HepG2 (cell line): ENCODE data around the gene ALDH4A1. TPM values are rescaled to one million over a fixed set of nuclear protein-coding genes. Genes with fewer than 3 reads are reported as not detected.
A peak's percentile ranks its signal among the peaks of the same experiment; 100 is the strongest.

Experiments
- ATAC-seq: fragments of 200-7000 bp; cut with Tn5 transposase; 3 replicates; pipeline ENCODE4 v1.9.1; 2020; ENCODE audit warnings: mild to moderate bottlenecking, moderate library complexity
- BruUV-seq: library from RNA; stranded (reverse); fragments of 400-500 nt; replicated peaks from 2 replicates; lab custom pipeline; 2021; lab: Mats Ljungman, UMichigan
- CTCF ChIA-PET: fragments of 300-600 bp; formaldehyde crosslinking; extraction: SDS; loops from one replicate; lab custom pipeline; 2021; ENCODE audit warnings: low total read pairs, inconsistent platforms, low intra/inter-chr PET ratio; lab: Yijun Ruan, JAX
- POLR2A ChIA-PET: fragments of 350-600 bp; sonication (Branson Sonifier 250); formaldehyde crosslinking; loops from one replicate; lab custom pipeline; 2020; ENCODE audit warnings: antibody characterized with exemption, inconsistent platforms; lab: Yijun Ruan, JAX
- DNase-seq: peaks from one replicate; pipeline ENCODE4 v3.0.0-alpha.2; 2015; ENCODE audit warnings: low spot score
- FAIRE-seq: peaks from 3 replicates; lab custom pipeline; 2011; peaks lifted over from hg19 to GRCh38; lab: Jason Lieb, UNC
- H2AFZ ChIP-seq: one replicate; pipeline ENCODE4 v1.6.1; 2011; ENCODE audit warnings: low read length, inconsistent platforms
- H3K27ac ChIP-seq: fragments of 300-600 bp; 3 replicates; pipeline ENCODE4 v1.8.0; 2011; ENCODE audit warnings: mixed run types, mild to moderate bottlenecking, mixed read lengths, low read length, inconsistent platforms; ENCODE audit not compliant: insufficient read depth; ENCODE audit errors: extremely low read length
- H3K27me3 ChIP-seq, 2 experiments: fragments of 200-600 bp in 1 of 2; 2 replicates in 1 of 2; 3 replicates in 1 of 2; pipeline versions ENCODE4 v1.6.0 to v1.8.0; 2011; ENCODE audit warnings: low read length in 2 of 2, mild to moderate bottlenecking in 2 of 2, moderate library complexity in 2 of 2, inconsistent platforms in 1 of 2; ENCODE audit not compliant: insufficient read depth in 2 of 2, control insufficient read depth in 1 of 2
- H3K36me3 ChIP-seq, 2 experiments: fragments of 200-600 bp in 1 of 2; replicated peaks in 1 of 2; 2 replicates in 1 of 2; 3 replicates in 1 of 2; pipeline versions ENCODE4 v1.5.1 to v1.8.0; 2011; ENCODE audit warnings: low read length in 2 of 2, inconsistent platforms in 1 of 2; ENCODE audit not compliant: insufficient read depth in 2 of 2, control insufficient read depth in 1 of 2
- H3K4me1 ChIP-seq: 2 replicates; pipeline ENCODE4 v1.5.1; 2012; ENCODE audit warnings: low read length, inconsistent platforms; ENCODE audit not compliant: insufficient read depth
- H3K4me2 ChIP-seq: 2 replicates; pipeline ENCODE4 v1.6.0; 2011; ENCODE audit warnings: low read depth, low read length, inconsistent platforms
- H3K4me3 ChIP-seq, 3 experiments: fragments of 200-600 bp in 1 of 3; sonication (generic), shearing (Covaris generic) in 1 of 3; replicated peaks in 1 of 3; 2 replicates each; pipeline ENCODE4 v1.5.1; 2011 to 2016; ENCODE audit warnings: low read length in 3 of 3, inconsistent platforms in 2 of 3, low read depth in 2 of 3, mild to moderate bottlenecking in 2 of 3, control low read depth in 1 of 3, mixed read lengths in 1 of 3; ENCODE audit not compliant: insufficient read depth in 1 of 3
- H3K79me2 ChIP-seq: one replicate; pipeline ENCODE4 v1.6.1; 2011; ENCODE audit warnings: low read length, inconsistent platforms; ENCODE audit not compliant: insufficient read depth
- H3K9ac ChIP-seq: 2 replicates; pipeline ENCODE4 v1.6.0; 2011; ENCODE audit warnings: mild to moderate bottlenecking, low read depth, low read length, inconsistent platforms; ENCODE audit not compliant: insufficient read depth
- H3K9me3 ChIP-seq: 2 replicates; pipeline ENCODE4 v1.5.1; 2012; ENCODE audit warnings: mild to moderate bottlenecking, low read length
- H4K20me1 ChIP-seq: 2 replicates; pipeline ENCODE4 v1.6.0; 2011; ENCODE audit warnings: inconsistent platforms, mild to moderate bottlenecking, low read length, moderate library complexity; ENCODE audit not compliant: insufficient read depth
- AGO2 ChIP-seq: fragments of 200-400 bp; formaldehyde crosslinking; optimal IDR thresholded peaks from 2 replicates; pipeline ENCODE3; 2017; ENCODE audit warnings: mild to moderate bottlenecking, low read depth, low read length, moderate library complexity
- KMT2A ChIP-seq: sonication (generic); formaldehyde crosslinking; IDR thresholded peaks from 2 replicates; pipeline ENCODE4 v1.4.0; 2020; ENCODE audit warnings: missing genetic modification reagents
- MTA1 ChIP-seq: sonication (generic); formaldehyde crosslinking; IDR thresholded peaks from 2 replicates; pipeline ENCODE4 v1.4.0; 2020; ENCODE audit warnings: missing genetic modification reagents, mild to moderate bottlenecking, borderline replicate concordance
- MXD4 ChIP-seq: IDR thresholded peaks from 2 replicates; pipeline ENCODE4 v1.6.1; 2016; ENCODE audit warnings: mild to moderate bottlenecking, missing biosample characterization, missing genetic modification reagents
- NONO ChIP-seq, 2 experiments: fragments of 450-650 bp in 1 of 2; sonication (generic) in 1 of 2; formaldehyde crosslinking in 1 of 2; IDR thresholded peaks in 1 of 2; conservative IDR thresholded peaks in 1 of 2; 2 replicates each; pipeline versions ENCODE4 v1.6.1 to v1.8.0; 2017 to 2022; ENCODE audit warnings: mild to moderate bottlenecking in 1 of 2, missing genetic modification reagents in 1 of 2, moderate library complexity in 1 of 2
- PRDM15 ChIP-seq: sonication (generic); formaldehyde crosslinking; IDR thresholded peaks from 2 replicates; pipeline ENCODE4 v1.4.0; 2020; ENCODE audit warnings: missing genetic modification reagents
- SAFB2 ChIP-seq: sonication (generic); formaldehyde crosslinking; IDR thresholded peaks from 2 replicates; pipeline ENCODE4 v1.5.1; 2020; ENCODE audit warnings: missing genetic modification reagents, low read depth, mild to moderate bottlenecking, borderline replicate concordance
- ZHX1 ChIP-seq: sonication (generic); formaldehyde crosslinking; IDR thresholded peaks from 2 replicates; pipeline ENCODE4 v1.8.1; 2022; ENCODE audit warnings: low read depth, mild to moderate bottlenecking, missing genetic modification reagents
- ZNF20 ChIP-seq: sonication (generic); formaldehyde crosslinking; IDR thresholded peaks from 2 replicates; pipeline ENCODE4 v1.4.0; 2020; ENCODE audit warnings: mild to moderate bottlenecking, moderate library complexity, missing genetic modification reagents
- ZNF317 ChIP-seq: sonication (generic); formaldehyde crosslinking; IDR thresholded peaks from 2 replicates; pipeline ENCODE4 v1.5.0; 2020; ENCODE audit warnings: mild to moderate bottlenecking, missing genetic modification reagents
- ZNF562 ChIP-seq: sonication (generic); formaldehyde crosslinking; IDR thresholded peaks from 2 replicates; pipeline ENCODE4 v1.8.0; 2022; ENCODE audit warnings: missing genetic modification reagents, borderline replicate concordance
- WGBS: methylation state at CpG from one replicate; pipeline ENCODE4 v1.1.6; 2017; ENCODE audit warnings: low lambda C conversion rate; 5-methylcytosine and 5-hydroxymethylcytosine counted together
- in situ Hi-C: cut with HindIII; loops from 2 replicates; pipeline ENCODE4 v1.10.0; 2017; ENCODE audit warnings: low pct_unique_long_range_greater_than_20kb; ENCODE audit not compliant: extremely low pct_ligation_motif_present
- intact Hi-C: fragments of 100-400 bp; cut with micrococcal nuclease; formaldehyde crosslinking; loops from one replicate; pipeline ENCODE4 v1.10.0; 2022; ENCODE audit not compliant: unreplicated experiment
- polyA plus RNA-seq, 8 experiments: library from polyadenylated mRNA; depleted of rRNA in 3 of 8; stranded (reverse) in 7 of 8; unstranded in 1 of 8; fragments of >200 nt; fragmentation: Illumina TruSeq in 4 of 8; extraction: Trizol in 4 of 8; gene quantifications; 2 replicates each; pipeline versions ENCODE4 v1.2.1 to v1.2.3, GENCODE V29; 2011 to 2016; ENCODE audit warnings: low read depth in 4 of 8, missing spikeins in 1 of 8, mixed read lengths in 1 of 8; ENCODE audit not compliant: insufficient read depth in 1 of 8
- total RNA-seq, 5 experiments: library from RNA; depleted of rRNA; stranded (reverse); fragments of >200 nt; fragmentation: Illumina TruSeq; extraction: Trizol; gene quantifications; 2 replicates each; pipeline ENCODE4 v1.2.3, GENCODE V29; 2016; ENCODE audit warnings: low read depth in 1 of 5

Gene ALDH4A1
- total and polyA plus RNA-seq, 2 of the 13 experiments (the other 11 are each of a cell fraction or from before 2014, with no cell fraction given) = 76.4 to 240 TPM

DNA sequence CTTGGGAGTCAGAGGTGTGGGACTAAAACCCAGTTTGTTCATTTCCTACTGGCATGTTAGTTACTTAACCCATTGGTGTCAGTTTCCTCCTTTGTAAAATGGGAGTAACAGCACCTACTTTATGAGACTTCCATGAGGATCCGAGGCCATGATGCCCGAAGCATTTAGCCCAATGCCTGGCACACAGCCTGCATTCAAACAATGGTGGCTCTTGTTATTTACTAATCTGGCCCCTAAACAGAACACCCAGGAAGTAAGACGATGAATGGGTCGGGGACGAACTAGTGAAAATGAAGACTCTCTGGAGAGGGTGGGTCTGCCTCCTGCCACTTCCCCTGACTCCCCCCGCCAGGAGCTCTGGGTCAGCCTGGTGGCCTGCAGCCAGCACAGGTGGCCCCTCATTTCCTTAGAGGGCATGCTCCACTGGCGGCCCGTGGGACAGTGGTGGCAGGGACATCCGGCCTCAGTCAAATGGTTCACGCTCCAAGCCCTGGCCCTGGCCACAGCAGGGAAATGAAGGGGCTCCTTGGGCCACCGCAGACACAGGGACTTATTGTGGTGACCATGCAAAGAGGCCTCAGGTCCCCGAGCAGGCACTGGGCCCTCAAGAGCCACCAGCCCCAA, 33.4 kb downstream of the ALDH4A1 start:
- H3K4me2 ChIP-seq = no peak overlapping the region
- WGBS = 62% methylated on average over 7 of the region's 12 CpGs
- POLR2A ChIA-PET = no interaction called here
- CTCF ChIA-PET = no interaction called here
- peaks cover 8 to 16% of the 10 kb centered on the region in 2 experiments; a peak in 4 of 5 replicates for H3K36me3 ChIP-seq
- no peak for DNase-seq
- TF ChIP-seq ZNF317 = no peak
- TF ChIP-seq AGO2 = peak; percentile 65
- no peak for TF ChIP-seq ZNF562 (CRISPR knock-in tag)
- TF ChIP-seq SAFB2 (CRISPR knock-in tag) = no peak
- TF ChIP-seq, all 625 proteins: peak for 1
- ATAC-seq (peak; percentile 7), FAIRE-seq (no peak)
- BruUV-seq = no TSS peak
- H3K4me3 ChIP-seq = no peak overlapping the region
- peaks cover 8% of the 10 kb centered on the region; the same call in 1 of the 2 replicates for H4K20me1 ChIP-seq
- no peaks in the 10 kb centered on the region for H3K79me2 ChIP-seq
- no peak overlapping the region for H3K27ac ChIP-seq
- no peak overlapping the region for H3K9ac ChIP-seq
- peaks cover 1 to 28% of the 10 kb centered on the region in 2 experiments for H3K27me3 ChIP-seq
- intact Hi-C loops (no loop called here), in situ Hi-C loops (no loop called here)
- H3K4me1 ChIP-seq = peaks cover 10% of the 10 kb centered on the region
- no peaks in the 10 kb centered on the region for H3K9me3 ChIP-seq
- no peak overlapping the region for H2AFZ ChIP-seq

DNA sequence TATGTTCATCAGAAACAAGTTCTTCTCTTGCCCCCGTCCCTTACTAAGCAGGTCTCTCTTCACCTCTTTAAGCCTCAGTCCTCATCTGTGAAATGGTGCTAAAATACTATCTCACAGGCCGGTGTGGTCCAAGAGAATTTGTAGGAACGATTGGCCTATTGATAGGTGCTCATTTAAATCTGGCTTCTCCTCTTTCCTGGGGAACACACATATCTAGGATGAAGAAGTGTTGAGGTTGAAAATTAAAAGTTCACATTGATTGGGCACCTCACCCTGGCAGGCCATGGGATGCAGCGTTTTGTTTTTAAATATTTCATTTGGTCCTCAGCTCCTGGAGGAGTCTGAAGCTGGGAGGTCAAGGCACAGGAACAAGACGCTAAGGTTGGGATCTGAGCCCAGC, 34.0 kb downstream of the ALDH4A1 start:
- no TSS peak for BruUV-seq
- in situ Hi-C loops (no loop called here), intact Hi-C loops (no loop called here)
- FAIRE-seq (no peak), DNase-seq (no peak), ATAC-seq (no peak)
- H3K9ac ChIP-seq = no peak overlapping the region
- H3K4me1 ChIP-seq = peaks cover 10% of the 10 kb centered on the region
- H3K4me2 ChIP-seq = no peak overlapping the region
- ChIA-PET POLR2A (no interaction called here), CTCF (no interaction called here)
- peaks cover 6 to 10% of the 10 kb centered on the region in 2 experiments; a peak in 4 of 5 replicates for H3K36me3 ChIP-seq
- WGBS = 71% methylated on average over 5 of the region's 5 CpGs
- peaks cover 2 to 28% of the 10 kb centered on the region in 2 experiments for H3K27me3 ChIP-seq
- H2AFZ ChIP-seq = no peak overlapping the region
- H3K79me2 ChIP-seq = no peaks in the 10 kb centered on the region
- H4K20me1 ChIP-seq = peaks cover 8% of the 10 kb centered on the region; the same call in 1 of the 2 replicates
- no peak overlapping the region for H3K4me3 ChIP-seq
- no peak overlapping the region for H3K27ac ChIP-seq
- no peaks in the 10 kb centered on the region for H3K9me3 ChIP-seq
- TF ChIP-seq NONO (IDR thresholded peaks at IDR 0.05) = no peak
- TF ChIP-seq NONO (CRISPR knock-in tag; conservative IDR thresholded peaks at IDR 0.05) = no peak
- no peak for TF ChIP-seq KMT2A (CRISPR knock-in tag)
- TF ChIP-seq PRDM15 = no peak
- no peak for TF ChIP-seq MTA1
- no peak for TF ChIP-seq MXD4 (CRISPR knock-in tag)
- TF ChIP-seq ZHX1 (CRISPR knock-in tag) = no peak
- TF ChIP-seq ZNF20 (CRISPR knock-in tag) = no peak
